Transverse colon (tissue), 4 donors: ENCODE measurements around the gene ARID3C. TPM values are rescaled to one million over a fixed set of nuclear protein-coding genes. Genes with fewer than 3 reads are reported as not detected.
A peak's percentile ranks its signal among the peaks of the same experiment; 100 is the strongest.

Experiments
- DNase-seq: peaks from one replicate; pipeline ENCODE4 v3.0.0-alpha.2; 2019
- H3K27ac ChIP-seq, 4 donors: fragments of 200-600 bp; sonication (generic); 2 replicates each; pipeline ENCODE4 v1.5.1; 2016 to 2018; ENCODE audit warnings: inconsistent platforms in 4 of 4
- H3K27me3 ChIP-seq: fragments of 200-600 bp; sonication (generic); 2 replicates; pipeline ENCODE4 v1.5.1; 2017; ENCODE audit warnings: inconsistent platforms
- H3K36me3 ChIP-seq, 4 donors: fragments of 200-600 bp; sonication (generic); 2 replicates each; pipeline ENCODE4 v1.5.1; 2017 to 2019; ENCODE audit warnings: inconsistent platforms in 4 of 4
- H3K4me1 ChIP-seq, 4 donors: fragments of 200-600 bp; sonication (generic); 2 replicates each; pipeline ENCODE4 v1.5.1; 2017 to 2020; ENCODE audit warnings: inconsistent platforms in 4 of 4
- H3K4me3 ChIP-seq, 4 donors: fragments of 200-600 bp; sonication (generic); 1 replicate in 1 of 4; 2 replicates in 3 of 4; pipeline versions ENCODE4 v1.5.1 to v1.6.1; 2017 to 2019; ENCODE audit warnings: inconsistent platforms in 4 of 4
- H3K9me3 ChIP-seq, 2 donors: fragments of 200-600 bp; sonication (generic); 2 replicates each; pipeline ENCODE4 v1.5.1; 2017 to 2019; ENCODE audit warnings: inconsistent platforms in 2 of 2
- EP300 ChIP-seq: sonication (generic); formaldehyde crosslinking; IDR thresholded peaks from one replicate; pipeline ENCODE4 v1.6.1; 2017; ENCODE audit warnings: antibody characterized with exemption, low read depth
- POLR2A ChIP-seq: fragments of 450-650 bp; IDR thresholded peaks from one replicate; pipeline ENCODE4 v1.6.1; 2016; ENCODE audit warnings: antibody characterized with exemption, mild to moderate bottlenecking, moderate library complexity
- POLR2AphosphoS5 ChIP-seq, 3 donors: sonication (generic); formaldehyde crosslinking; IDR thresholded peaks; one replicate each; pipeline ENCODE4 v1.6.1; 2016; ENCODE audit warnings: antibody characterized with exemption in 3 of 3
- WGBS, 2 donors: methylation state at CpG; one replicate each; pipeline ENCODE4 v1.1.5; 2018; ENCODE audit warnings: low coverage in 1 of 2; 5-methylcytosine and 5-hydroxymethylcytosine counted together
- in situ Hi-C, 4 donors: fragments of 200-750 bp; cut with MboI; loops; one replicate each; pipeline versions ENCODE4 v1.15.0 to v1.15.1; 2017; ENCODE audit warnings: low sequenced_read_pairs in 3 of 4, low pct_ligation_motif_present in 1 of 4, low pct_unique_long_range_greater_than_20kb in 1 of 4
- intact Hi-C: fragments of 100-400 bp; cut with DNase I; formaldehyde crosslinking; loops from one replicate; pipeline ENCODE4 v1.15.1; 2023; ENCODE audit warnings: low total_unique reads
- total RNA-seq, 4 donors: library from RNA; depleted of rRNA; stranded (reverse); fragments of >200 nt; gene quantifications; one replicate each; pipeline ENCODE4 v1.1.0, GENCODE V29; 2016
- TF ChIP-seq, protein P1 (sequence below), 5 experiments: fragments of 200-600 bp in 3 of 5; fragments of 450-650 bp in 2 of 5; sonication (generic) in 3 of 5; IDR thresholded peaks; 1 replicate in 2 of 5; 2 replicates in 3 of 5; pipeline ENCODE4 v1.5.1; 2016 to 2017; ENCODE audit warnings: antibody characterized with exemption in 5 of 5, inconsistent platforms in 3 of 5, mild to moderate bottlenecking in 2 of 5, moderate library complexity in 1 of 5

The ARID3C gene
- total RNA-seq, 4 donors from 2014 or later, result not detected

DNA sequence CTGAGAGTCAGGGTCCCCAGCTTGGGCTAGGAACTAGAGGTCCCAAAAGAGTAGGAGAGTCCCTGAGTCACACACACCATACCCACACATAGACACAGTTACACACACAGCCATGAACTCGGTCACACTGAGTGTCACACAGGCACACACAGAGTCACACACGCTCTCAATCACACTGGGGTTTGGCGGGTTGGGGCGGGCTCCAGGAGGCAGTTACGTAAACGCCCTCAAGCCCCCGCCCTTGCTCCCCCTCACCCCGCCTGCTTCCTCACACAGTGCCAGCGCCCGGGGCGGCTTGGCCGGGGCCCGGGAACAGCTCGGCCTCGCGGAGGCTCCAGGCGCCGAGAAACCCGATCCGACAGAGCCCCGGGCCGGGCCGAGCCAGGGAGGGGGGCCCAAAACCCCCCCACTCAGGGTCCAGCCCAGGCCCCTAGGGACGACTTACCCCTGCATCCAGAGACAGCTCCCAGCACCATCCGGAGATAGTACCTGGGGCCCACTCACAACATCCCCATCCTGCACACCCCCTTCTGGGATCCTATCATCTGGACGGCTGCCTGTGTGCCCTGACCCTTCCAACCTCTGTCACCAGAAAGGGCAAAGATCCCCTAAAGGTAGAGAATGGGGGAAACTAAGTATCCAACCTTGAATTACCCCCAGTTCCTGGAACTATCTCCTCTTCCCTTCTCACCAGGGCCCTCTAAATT lies 35.8 kb downstream of the ARID3C start:
- Histone ChIP-seq H3K36me3 (no peaks in the 10 kb centered on the region), H3K9me3 (no peaks in the 10 kb centered on the region), H3K27me3 (peaks cover 62% of the 10 kb centered on the region), H3K4me1 (peaks cover 14 to 50% (median 33%) of the 10 kb centered on the region in 4 donors), H3K27ac (peak overlapping the region in 3 of 4 donors; percentile 0 to 32 (median 10)), H3K4me3 (no peak overlapping the region)
- DNase-seq, result peak; percentile 56
- no peak for TF ChIP-seq EP300
- TF ChIP-seq, protein P1, sequence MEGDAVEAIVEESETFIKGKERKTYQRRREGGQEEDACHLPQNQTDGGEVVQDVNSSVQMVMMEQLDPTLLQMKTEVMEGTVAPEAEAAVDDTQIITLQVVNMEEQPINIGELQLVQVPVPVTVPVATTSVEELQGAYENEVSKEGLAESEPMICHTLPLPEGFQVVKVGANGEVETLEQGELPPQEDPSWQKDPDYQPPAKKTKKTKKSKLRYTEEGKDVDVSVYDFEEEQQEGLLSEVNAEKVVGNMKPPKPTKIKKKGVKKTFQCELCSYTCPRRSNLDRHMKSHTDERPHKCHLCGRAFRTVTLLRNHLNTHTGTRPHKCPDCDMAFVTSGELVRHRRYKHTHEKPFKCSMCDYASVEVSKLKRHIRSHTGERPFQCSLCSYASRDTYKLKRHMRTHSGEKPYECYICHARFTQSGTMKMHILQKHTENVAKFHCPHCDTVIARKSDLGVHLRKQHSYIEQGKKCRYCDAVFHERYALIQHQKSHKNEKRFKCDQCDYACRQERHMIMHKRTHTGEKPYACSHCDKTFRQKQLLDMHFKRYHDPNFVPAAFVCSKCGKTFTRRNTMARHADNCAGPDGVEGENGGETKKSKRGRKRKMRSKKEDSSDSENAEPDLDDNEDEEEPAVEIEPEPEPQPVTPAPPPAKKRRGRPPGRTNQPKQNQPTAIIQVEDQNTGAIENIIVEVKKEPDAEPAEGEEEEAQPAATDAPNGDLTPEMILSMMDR (IDR thresholded peaks at IDR 0.05), result no peak
- no peak for TF ChIP-seq POLR2A
- no peak for TF ChIP-seq POLR2AphosphoS5 (IDR thresholded peaks at IDR 0.05)
- 9% methylated on average over 26 of the region's 26 CpGs; no CpG with 5 or more reads in 1 of the 2 donors for WGBS, 2 donors
- in situ Hi-C loops, result loop anchor here in 1 of 4 donors (10.0 kb wide), 1 partner anchor 48 kb away; no protein-coding TSS in a partner anchor
- intact Hi-C loops, result loop anchor here (2.0 to 10.0 kb wide), 2 partner anchors 44 to 258 kb away; no protein-coding TSS in a partner anchor

DNA sequence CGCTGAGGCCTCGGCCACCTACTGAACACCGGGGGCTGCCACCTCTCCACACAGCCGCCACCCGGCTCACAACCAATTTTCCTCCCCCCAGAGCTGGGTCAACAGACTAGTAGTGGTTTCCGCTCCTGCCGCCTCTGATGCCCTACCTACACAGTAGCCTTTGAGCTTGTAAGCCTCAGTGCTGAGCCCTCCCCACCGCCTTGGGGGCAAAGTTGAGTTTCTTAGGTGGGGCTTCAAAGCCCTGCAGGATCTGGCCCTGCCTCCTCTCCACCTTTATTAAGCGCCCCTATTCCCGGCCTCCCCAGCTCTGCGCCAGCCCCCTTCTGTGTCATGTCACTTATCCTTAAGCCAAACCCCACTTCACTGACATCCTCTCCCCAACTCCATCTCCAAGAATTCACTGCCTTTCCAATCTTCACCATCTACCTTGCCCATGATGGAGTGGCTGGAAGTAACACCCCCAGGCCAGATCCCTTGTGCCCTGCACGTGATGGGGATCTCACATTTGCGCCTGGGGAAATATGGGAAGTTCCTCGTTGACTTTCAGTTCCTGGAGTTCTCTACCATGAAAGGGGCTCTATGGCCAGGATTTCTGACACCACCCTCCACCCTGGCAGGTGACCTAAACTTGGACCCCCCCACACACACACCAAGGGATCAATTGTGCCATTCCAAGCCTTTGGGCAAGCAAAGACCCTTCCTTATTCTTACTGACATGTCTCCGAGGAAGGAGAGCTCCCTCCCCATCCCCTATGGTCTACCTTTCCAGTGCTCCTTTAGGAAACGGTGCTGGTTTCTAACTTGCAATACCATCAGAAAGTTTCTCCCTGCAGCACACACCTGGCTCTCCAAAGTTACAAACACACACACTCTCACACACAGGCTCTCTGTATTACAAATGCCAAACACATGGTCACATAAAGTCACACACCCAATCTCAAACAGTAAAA lies 36.7 kb downstream of the ARID3C start:
- no peaks in the 10 kb centered on the region for H3K9me3 ChIP-seq
- WGBS, 2 donors, result 21 to 24% methylated on average over 7 to 16 of the region's 16 CpGs
- TF ChIP-seq, protein P1 (IDR thresholded peaks at IDR 0.05), result peak in 1 of 5 experiments; percentile 6
- no peak for TF ChIP-seq POLR2AphosphoS5 (IDR thresholded peaks at IDR 0.05)
- no peak for TF ChIP-seq EP300
- no peak for TF ChIP-seq POLR2A
- peaks cover 14 to 50% (median 33%) of the 10 kb centered on the region in 4 donors for H3K4me1 ChIP-seq
- peaks cover 71% of the 10 kb centered on the region for H3K27me3 ChIP-seq
- in situ Hi-C loops (loop anchor here in 1 of 4 donors (10.0 kb wide), 1 partner anchor 47 kb away; no protein-coding TSS in a partner anchor), intact Hi-C loops (loop anchor here (2.0 to 10.0 kb wide), 2 partner anchors 43 to 257 kb away; no protein-coding TSS in a partner anchor)
- no peak for DNase-seq
- peak overlapping the region in 1 of 4 donors; percentile 59 for H3K4me3 ChIP-seq
- no peaks in the 10 kb centered on the region for H3K36me3 ChIP-seq
- H3K27ac ChIP-seq, result no peak overlapping the region

DNA sequence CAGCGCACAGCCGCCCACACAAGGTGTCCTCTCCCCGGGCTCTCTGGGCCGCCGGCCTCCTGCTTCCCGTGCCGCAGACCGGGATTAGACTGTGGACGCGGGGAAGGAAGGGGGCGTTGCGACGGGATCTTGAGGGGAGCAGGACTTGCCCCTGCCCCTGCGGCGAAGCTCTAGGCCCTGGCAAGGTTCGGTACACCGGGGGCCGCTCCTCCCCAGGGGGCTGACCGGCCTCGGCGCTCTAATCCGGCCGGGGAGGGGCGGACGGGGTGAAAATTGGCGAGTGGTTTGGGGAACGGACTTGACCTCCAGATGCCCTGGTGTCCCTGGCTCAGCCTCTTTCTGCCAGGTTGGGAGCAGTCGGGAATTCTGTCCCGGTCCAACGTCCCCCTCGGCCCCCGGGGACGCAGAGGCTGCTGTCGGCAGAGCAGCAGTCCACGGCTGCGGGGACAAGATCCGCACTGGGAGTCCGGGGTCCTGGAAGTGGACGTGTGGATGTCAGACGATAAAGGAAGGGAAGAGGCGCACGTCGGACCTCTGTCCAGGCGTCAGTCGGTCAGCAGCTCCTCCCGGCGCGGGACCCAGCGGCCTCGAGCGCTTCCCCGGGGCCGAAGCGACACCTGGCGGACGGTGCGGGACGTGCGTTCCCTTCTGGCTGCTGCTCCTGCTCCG lies 37.5 kb downstream of the ARID3C start:
- Histone ChIP-seq H3K36me3 (no peaks in the 10 kb centered on the region), H3K4me3 (peak overlapping the region in 3 of 4 donors; percentile 1 to 59 (median 17)), H3K27ac (peak overlapping the region in 2 of 4 donors; percentile 7 to 54), H3K27me3 (peaks cover 79% of the 10 kb centered on the region), H3K9me3 (no peaks in the 10 kb centered on the region), H3K4me1 (peaks cover 14 to 50% (median 33%) of the 10 kb centered on the region in 4 donors)
- intact Hi-C loops, result loop anchor here (10.0 kb wide), 1 partner anchor 257 kb away; no protein-coding TSS in a partner anchor
- TF ChIP-seq, protein P1 (IDR thresholded peaks at IDR 0.05), result peak; percentile 91 to 96 (median 93)
- no peak for TF ChIP-seq POLR2A
- WGBS, 2 donors, result 10% methylated on average over 53 of the region's 60 CpGs; no CpG with 5 or more reads in 1 of the 2 donors
- in situ Hi-C loops, result loop anchor here in 1 of 4 donors (10.0 kb wide), 1 partner anchor 47 kb away; no protein-coding TSS in a partner anchor
- peak; percentile 89 for DNase-seq
